Measurements from ENCODE around the gene KRTAP9-7. TPM values are rescaled to one million over a fixed set of nuclear protein-coding genes. Genes with fewer than 3 reads are reported as not detected.
"Not testable (repeated sequence)": the region's sequence is repeated elsewhere in the genome, so short reads cannot be mapped to it uniquely, and the experiment has no call there.

The KRTAP9-7 gene
- total RNA-seq, 1 experiment from 2014 or later: not detected

DNA sequence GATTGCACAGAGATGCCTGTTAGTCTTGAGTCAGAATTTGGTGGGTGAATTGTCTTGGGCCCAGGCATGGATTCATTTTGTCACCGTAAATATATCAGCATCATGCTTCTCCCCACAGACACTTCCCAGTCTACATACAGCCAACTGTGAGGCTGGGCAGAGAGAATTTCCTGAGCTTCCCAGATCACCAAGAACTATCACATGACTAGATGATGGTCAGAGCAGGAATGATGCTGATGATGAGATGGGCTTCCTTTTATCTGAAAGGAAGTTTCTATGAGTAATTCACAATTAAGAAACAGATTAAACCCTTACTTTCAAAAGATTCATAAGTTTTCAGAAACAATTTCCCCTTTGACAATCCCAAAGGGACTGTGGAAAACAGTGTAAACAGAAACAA is 20.6 kb upstream of the KRTAP9-7 start:
- peaks cover 34% of the 10 kb centered on the region for H3K27me3 ChIP-seq (ENCODE audit: control insufficient read depth, insufficient read depth, low read length)
- H3K36me3 ChIP-seq (ENCODE audit: control insufficient read depth, insufficient read depth, low read length): no peaks in the 10 kb centered on the region
- TF ChIP-seq, protein P1, sequence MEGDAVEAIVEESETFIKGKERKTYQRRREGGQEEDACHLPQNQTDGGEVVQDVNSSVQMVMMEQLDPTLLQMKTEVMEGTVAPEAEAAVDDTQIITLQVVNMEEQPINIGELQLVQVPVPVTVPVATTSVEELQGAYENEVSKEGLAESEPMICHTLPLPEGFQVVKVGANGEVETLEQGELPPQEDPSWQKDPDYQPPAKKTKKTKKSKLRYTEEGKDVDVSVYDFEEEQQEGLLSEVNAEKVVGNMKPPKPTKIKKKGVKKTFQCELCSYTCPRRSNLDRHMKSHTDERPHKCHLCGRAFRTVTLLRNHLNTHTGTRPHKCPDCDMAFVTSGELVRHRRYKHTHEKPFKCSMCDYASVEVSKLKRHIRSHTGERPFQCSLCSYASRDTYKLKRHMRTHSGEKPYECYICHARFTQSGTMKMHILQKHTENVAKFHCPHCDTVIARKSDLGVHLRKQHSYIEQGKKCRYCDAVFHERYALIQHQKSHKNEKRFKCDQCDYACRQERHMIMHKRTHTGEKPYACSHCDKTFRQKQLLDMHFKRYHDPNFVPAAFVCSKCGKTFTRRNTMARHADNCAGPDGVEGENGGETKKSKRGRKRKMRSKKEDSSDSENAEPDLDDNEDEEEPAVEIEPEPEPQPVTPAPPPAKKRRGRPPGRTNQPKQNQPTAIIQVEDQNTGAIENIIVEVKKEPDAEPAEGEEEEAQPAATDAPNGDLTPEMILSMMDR (IDR thresholded peaks at IDR 0.05): no peak
- TF ChIP-seq TCF7L2 (IDR thresholded peaks at IDR 0.05; ENCODE audit: low read depth, low read length): no peak
- TF ChIP-seq, protein P2, sequence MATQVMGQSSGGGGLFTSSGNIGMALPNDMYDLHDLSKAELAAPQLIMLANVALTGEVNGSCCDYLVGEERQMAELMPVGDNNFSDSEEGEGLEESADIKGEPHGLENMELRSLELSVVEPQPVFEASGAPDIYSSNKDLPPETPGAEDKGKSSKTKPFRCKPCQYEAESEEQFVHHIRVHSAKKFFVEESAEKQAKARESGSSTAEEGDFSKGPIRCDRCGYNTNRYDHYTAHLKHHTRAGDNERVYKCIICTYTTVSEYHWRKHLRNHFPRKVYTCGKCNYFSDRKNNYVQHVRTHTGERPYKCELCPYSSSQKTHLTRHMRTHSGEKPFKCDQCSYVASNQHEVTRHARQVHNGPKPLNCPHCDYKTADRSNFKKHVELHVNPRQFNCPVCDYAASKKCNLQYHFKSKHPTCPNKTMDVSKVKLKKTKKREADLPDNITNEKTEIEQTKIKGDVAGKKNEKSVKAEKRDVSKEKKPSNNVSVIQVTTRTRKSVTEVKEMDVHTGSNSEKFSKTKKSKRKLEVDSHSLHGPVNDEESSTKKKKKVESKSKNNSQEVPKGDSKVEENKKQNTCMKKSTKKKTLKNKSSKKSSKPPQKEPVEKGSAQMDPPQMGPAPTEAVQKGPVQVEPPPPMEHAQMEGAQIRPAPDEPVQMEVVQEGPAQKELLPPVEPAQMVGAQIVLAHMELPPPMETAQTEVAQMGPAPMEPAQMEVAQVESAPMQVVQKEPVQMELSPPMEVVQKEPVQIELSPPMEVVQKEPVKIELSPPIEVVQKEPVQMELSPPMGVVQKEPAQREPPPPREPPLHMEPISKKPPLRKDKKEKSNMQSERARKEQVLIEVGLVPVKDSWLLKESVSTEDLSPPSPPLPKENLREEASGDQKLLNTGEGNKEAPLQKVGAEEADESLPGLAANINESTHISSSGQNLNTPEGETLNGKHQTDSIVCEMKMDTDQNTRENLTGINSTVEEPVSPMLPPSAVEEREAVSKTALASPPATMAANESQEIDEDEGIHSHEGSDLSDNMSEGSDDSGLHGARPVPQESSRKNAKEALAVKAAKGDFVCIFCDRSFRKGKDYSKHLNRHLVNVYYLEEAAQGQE (IDR thresholded peaks at IDR 0.05; ENCODE audit: insufficient read depth in 1 of 2, low read depth in 2 of 2, low read length in 1 of 2): no peak
- TF ChIP-seq SIN3A (IDR thresholded peaks at IDR 0.05; ENCODE audit: borderline replicate concordance, insufficient read depth, low read depth, low read length): no peak
- no peak for TF ChIP-seq POLR2AphosphoS5 (IDR thresholded peaks at IDR 0.05; ENCODE audit: low read depth, low read length)
- no peak for ATAC-seq
- in situ Hi-C loops (cut with HindIII; ENCODE audit: low pct_unique_long_range_greater_than_20kb, low sequenced_read_pairs): no loop called here
- intact Hi-C loops (cut with micrococcal nuclease; ENCODE audit: unreplicated experiment): no loop called here
- POLR2A ChIA-PET: no interaction called here
- no peaks in the 10 kb centered on the region for H3K9me3 ChIP-seq (ENCODE audit: control insufficient read depth, insufficient read depth, low read depth, low read length)
- no peak overlapping the region for H3K4me3 ChIP-seq (ENCODE audit: low read depth in 2 of 2, low read length in 2 of 2)
- H3K27ac ChIP-seq (ENCODE audit: low read length): no peak overlapping the region
- no TSS peak for BruUV-seq (replicated peaks)
- DNase-seq (ENCODE audit: low read depth, low spot score): no peak
- H3K4me1 ChIP-seq (ENCODE audit: control insufficient read depth, insufficient read depth, low read length): no peaks in the 10 kb centered on the region
- CTCF ChIA-PET: no interaction called here

DNA sequence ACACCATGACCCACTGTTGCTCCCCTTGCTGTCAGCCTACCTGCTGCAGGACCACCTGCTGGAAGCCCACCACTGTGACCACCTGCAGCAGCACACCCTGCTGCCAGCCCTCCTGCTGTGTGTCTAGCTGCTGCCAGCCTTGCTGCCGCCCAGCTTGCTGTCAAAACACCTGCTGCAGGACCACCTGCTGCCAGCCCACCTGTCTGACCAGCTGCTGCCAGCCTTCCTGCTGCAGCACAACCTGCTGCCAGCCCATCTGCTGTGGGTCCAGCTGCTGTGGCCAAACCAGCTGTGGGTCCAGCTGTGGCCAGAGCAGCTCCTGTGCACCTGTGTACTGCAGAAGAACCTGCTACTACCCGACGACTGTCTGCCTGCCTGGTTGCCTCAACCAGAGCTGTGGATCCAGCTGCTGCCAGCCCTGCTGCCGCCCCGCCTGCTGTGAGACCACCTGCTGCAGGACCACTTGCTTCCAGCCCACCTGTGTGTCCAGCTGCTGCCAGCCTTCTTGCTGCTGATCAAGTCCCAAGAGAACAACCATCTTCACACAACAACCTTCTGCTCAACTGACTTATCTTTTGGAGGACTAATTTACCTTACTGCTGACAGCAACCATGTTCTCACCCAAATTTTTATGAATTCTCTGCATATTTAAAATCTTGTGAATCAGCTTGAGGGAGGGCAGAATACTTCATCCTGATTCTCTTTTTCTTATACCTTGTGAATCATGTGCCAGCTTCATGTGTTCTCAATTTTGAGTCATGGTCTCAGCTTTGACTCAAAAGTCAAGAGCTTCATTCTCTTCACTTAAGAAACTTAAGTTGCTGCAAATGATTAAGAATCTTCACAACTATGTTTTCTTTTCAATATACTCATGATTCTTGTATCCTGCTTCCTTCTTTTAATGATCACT is 19.9 kb upstream of the KRTAP9-7 start, which contains the start of gene KRTAP9-9:
TSS of gene KRTAP9-9 (plus strand) at position 4 of the 910 bp plus-strand sequence.
- H3K4me1 ChIP-seq (ENCODE audit: control insufficient read depth, insufficient read depth, low read length); DNase-seq (ENCODE audit: low read depth, low spot score); H3K27ac ChIP-seq (ENCODE audit: low read length); ATAC-seq; H3K9me3 ChIP-seq (ENCODE audit: control insufficient read depth, insufficient read depth, low read depth, low read length); H3K36me3 ChIP-seq (ENCODE audit: control insufficient read depth, insufficient read depth, low read length); CTCF ChIA-PET; intact Hi-C loops (cut with micrococcal nuclease; ENCODE audit: unreplicated experiment); POLR2A ChIA-PET; BruUV-seq (replicated peaks); in situ Hi-C loops (cut with HindIII; ENCODE audit: low pct_unique_long_range_greater_than_20kb, low sequenced_read_pairs); H3K4me3 ChIP-seq (ENCODE audit: low read depth in 2 of 2, low read length in 2 of 2): not testable (repeated sequence)
- H3K27me3 ChIP-seq (ENCODE audit: control insufficient read depth, insufficient read depth, low read length): peaks cover 30% of the 10 kb centered on the region

DNA sequence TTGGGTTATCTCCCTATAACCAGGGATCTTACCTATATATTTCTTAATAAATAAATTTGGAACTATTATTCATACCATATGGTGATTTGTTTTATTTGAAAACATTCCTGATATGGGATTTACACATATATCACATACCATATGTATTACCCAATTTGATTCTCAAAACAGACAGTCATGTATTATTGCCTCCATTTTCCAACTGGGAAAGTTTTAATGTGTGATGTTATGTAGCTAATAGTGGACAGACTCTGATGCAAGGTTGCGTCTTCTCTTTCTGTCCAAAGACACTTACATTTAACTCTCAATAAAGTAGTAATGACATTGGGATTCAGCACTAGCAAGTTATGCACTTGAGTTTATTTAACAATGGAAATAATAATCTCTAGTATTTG is 19.2 kb upstream of the KRTAP9-7 start:
- no TSS peak for BruUV-seq (replicated peaks)
- peaks cover 27% of the 10 kb centered on the region for H3K27me3 ChIP-seq (ENCODE audit: control insufficient read depth, insufficient read depth, low read length)
- ChIA-PET POLR2A (no interaction called here), CTCF (no interaction called here)
- intact Hi-C loops (cut with micrococcal nuclease; ENCODE audit: unreplicated experiment): no loop called here
- H3K9me3 ChIP-seq (ENCODE audit: control insufficient read depth, insufficient read depth, low read depth, low read length): no peaks in the 10 kb centered on the region
- no peak overlapping the region for H3K4me3 ChIP-seq (ENCODE audit: low read depth in 2 of 2, low read length in 2 of 2)
- no peak overlapping the region for H3K27ac ChIP-seq (ENCODE audit: low read length)
- no peaks in the 10 kb centered on the region for H3K4me1 ChIP-seq (ENCODE audit: control insufficient read depth, insufficient read depth, low read length)
- ATAC-seq: no peak
- in situ Hi-C loops (cut with HindIII; ENCODE audit: low pct_unique_long_range_greater_than_20kb, low sequenced_read_pairs): no loop called here
- no peaks in the 10 kb centered on the region for H3K36me3 ChIP-seq (ENCODE audit: control insufficient read depth, insufficient read depth, low read length)
- DNase-seq (ENCODE audit: low read depth, low spot score): no peak
- TF ChIP-seq POLR2AphosphoS5 (IDR thresholded peaks at IDR 0.05; ENCODE audit: low read depth, low read length) (no peak), TCF7L2 (IDR thresholded peaks at IDR 0.05; ENCODE audit: low read depth, low read length) (no peak), SIN3A (IDR thresholded peaks at IDR 0.05; ENCODE audit: borderline replicate concordance, insufficient read depth, low read depth, low read length) (no peak)
- TF ChIP-seq, protein P1 (IDR thresholded peaks at IDR 0.05): no peak
- TF ChIP-seq, protein P2 (IDR thresholded peaks at IDR 0.05; ENCODE audit: insufficient read depth in 1 of 2, low read depth in 2 of 2, low read length in 1 of 2): no peak
